SK-N-SH treated with all-trans-retinoic acid at 6 μM for 48 hours (cell line): ENCODE data around the gene DNAI4.

Experiments
- ATAC-seq: fragments of 200-7000 bp; cut with Tn5 transposase; 3 replicates; pipeline ENCODE4 v1.9.1; 2020; ENCODE audit warnings: mild to moderate bottlenecking, moderate library complexity
- ARNTL ChIP-seq: fragments of 450-650 bp; formaldehyde crosslinking; IDR thresholded peaks from 2 replicates; pipeline ENCODE4 v1.5.0; 2020; ENCODE audit warnings: low read depth, mild to moderate bottlenecking, moderate library complexity, borderline replicate concordance
- BACH2 ChIP-seq: fragments of 250-450 bp; sonication (Bioruptor Pico); IDR thresholded peaks from 2 replicates; pipeline ENCODE4 v1.9.0; 2021; ENCODE audit warnings: mild to moderate bottlenecking, borderline replicate concordance
- CSDC2 ChIP-seq: fragments of 250-450 bp; sonication (Bioruptor Pico); IDR thresholded peaks from 2 replicates; pipeline ENCODE4 v1.5.0; 2020; ENCODE audit warnings: mild to moderate bottlenecking, moderate library complexity
- ESRRG ChIP-seq: fragments of 250-450 bp; sonication (Bioruptor Pico); IDR thresholded peaks from 2 replicates; pipeline ENCODE4 v1.6.1; 2021; ENCODE audit warnings: mild to moderate bottlenecking
- GLIS3 ChIP-seq: fragments of 250-450 bp; sonication (Bioruptor Pico); IDR thresholded peaks from 2 replicates; pipeline ENCODE4 v1.5.0; 2020; ENCODE audit warnings: mild to moderate bottlenecking, moderate library complexity
- OSR1 ChIP-seq: fragments of 250-450 bp; sonication (Bioruptor Pico); IDR thresholded peaks from 2 replicates; pipeline ENCODE4 v1.8.0; 2022; ENCODE audit warnings: moderate library complexity, mild to moderate bottlenecking, inconsistent platforms
- RARB ChIP-seq: fragments of 250-450 bp; sonication (Bioruptor Pico); IDR thresholded peaks from 2 replicates; pipeline ENCODE4 v1.8.0; 2021; ENCODE audit warnings: mild to moderate bottlenecking, moderate library complexity
- SNAI2 ChIP-seq: fragments of 250-450 bp; sonication (Bioruptor Pico); IDR thresholded peaks from 2 replicates; pipeline ENCODE4 v1.5.0; 2020; ENCODE audit warnings: mild to moderate bottlenecking, moderate library complexity
- TCF4 ChIP-seq: fragments of 250-450 bp; sonication (Bioruptor Pico); IDR thresholded peaks from 2 replicates; pipeline ENCODE4 v1.8.0; 2021; ENCODE audit warnings: mild to moderate bottlenecking, moderate library complexity, borderline replicate concordance
- TOX ChIP-seq: fragments of 250-450 bp; sonication (Bioruptor Pico); IDR thresholded peaks from 2 replicates; pipeline ENCODE4 v1.8.0; 2021; ENCODE audit warnings: mild to moderate bottlenecking, moderate library complexity, borderline replicate concordance
- ZFP3 ChIP-seq: fragments of 250-450 bp; sonication (Bioruptor Pico); IDR thresholded peaks from 2 replicates; pipeline ENCODE4 v1.5.0; 2020; ENCODE audit warnings: mild to moderate bottlenecking, moderate library complexity
- ZFP30 ChIP-seq: fragments of 450-650 bp; formaldehyde crosslinking; IDR thresholded peaks from 2 replicates; pipeline ENCODE4 v1.5.0; 2022; ENCODE audit warnings: mild to moderate bottlenecking, moderate library complexity
- ZNF70 ChIP-seq: fragments of 450-650 bp; formaldehyde crosslinking; IDR thresholded peaks from 2 replicates; pipeline ENCODE4 v1.5.0; 2020; ENCODE audit warnings: mild to moderate bottlenecking, moderate library complexity
- TF ChIP-seq, protein P1 (sequence below): fragments of 250-450 bp; sonication (Bioruptor Pico); IDR thresholded peaks from 2 replicates; pipeline ENCODE4 v1.5.1; 2020; ENCODE audit warnings: low read depth, mild to moderate bottlenecking, moderate library complexity
- TF ChIP-seq, protein P2 (sequence below): fragments of 250-450 bp; sonication (Bioruptor Pico); IDR thresholded peaks from 2 replicates; pipeline ENCODE4 v1.5.1; 2021; ENCODE audit warnings: mild to moderate bottlenecking, moderate library complexity
- TF ChIP-seq, protein P3 (sequence below): fragments of 250-450 bp; sonication (Bioruptor Pico); IDR thresholded peaks from 2 replicates; pipeline ENCODE4 v1.8.0; 2021; ENCODE audit warnings: low read depth, mild to moderate bottlenecking, moderate library complexity, borderline replicate concordance
- TF ChIP-seq, protein P4 (sequence below): fragments of 250-450 bp; sonication (Bioruptor Pico); IDR thresholded peaks from 2 replicates; pipeline ENCODE4 v1.8.0; 2020; ENCODE audit warnings: mild to moderate bottlenecking, moderate library complexity, borderline replicate concordance
- TF ChIP-seq, protein P5 (sequence below): fragments of 250-450 bp; sonication (Bioruptor Pico); IDR thresholded peaks from 2 replicates; pipeline ENCODE4 v1.5.0; 2020; ENCODE audit warnings: mild to moderate bottlenecking, moderate library complexity

Gene DNAI4

DNA sequence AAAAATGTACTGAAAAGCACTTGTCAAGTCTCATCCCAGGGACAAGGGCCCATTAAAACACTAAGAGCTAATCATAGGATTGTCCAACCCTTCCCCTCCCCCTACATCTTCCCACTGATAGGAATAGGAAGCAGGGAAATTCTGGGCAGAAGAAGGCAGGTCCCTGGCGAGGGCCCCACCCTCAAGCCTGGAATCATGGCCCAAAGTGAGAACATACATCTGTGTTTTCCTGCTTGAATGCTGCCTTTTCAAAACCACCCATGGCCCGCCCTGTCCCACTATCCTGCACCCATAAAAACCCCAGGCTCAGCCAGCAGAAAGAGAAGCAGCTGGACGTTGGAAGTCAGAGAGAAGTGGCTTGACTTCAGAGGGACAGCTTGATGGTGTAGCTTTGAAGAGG is 4.8 kb downstream of the DNAI4 start:
- TF ChIP-seq ZFP30, result no peak
- no peak for TF ChIP-seq CSDC2 (CRISPR knock-in tag)
- TF ChIP-seq, protein P1, sequence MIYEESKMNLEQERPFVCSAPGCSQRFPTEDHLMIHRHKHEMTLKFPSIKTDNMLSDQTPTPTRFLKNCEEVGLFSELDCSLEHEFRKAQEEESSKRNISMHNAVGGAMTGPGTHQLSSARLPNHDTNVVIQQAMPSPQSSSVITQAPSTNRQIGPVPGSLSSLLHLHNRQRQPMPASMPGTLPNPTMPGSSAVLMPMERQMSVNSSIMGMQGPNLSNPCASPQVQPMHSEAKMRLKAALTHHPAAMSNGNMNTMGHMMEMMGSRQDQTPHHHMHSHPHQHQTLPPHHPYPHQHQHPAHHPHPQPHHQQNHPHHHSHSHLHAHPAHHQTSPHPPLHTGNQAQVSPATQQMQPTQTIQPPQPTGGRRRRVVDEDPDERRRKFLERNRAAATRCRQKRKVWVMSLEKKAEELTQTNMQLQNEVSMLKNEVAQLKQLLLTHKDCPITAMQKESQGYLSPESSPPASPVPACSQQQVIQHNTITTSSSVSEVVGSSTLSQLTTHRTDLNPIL (CRISPR knock-in tag), result no peak
- no peak for TF ChIP-seq ZFP3 (CRISPR knock-in tag)
- no peak for TF ChIP-seq RARB (CRISPR knock-in tag)
- no peak for TF ChIP-seq ESRRG (CRISPR knock-in tag)
- TF ChIP-seq, protein P2, sequence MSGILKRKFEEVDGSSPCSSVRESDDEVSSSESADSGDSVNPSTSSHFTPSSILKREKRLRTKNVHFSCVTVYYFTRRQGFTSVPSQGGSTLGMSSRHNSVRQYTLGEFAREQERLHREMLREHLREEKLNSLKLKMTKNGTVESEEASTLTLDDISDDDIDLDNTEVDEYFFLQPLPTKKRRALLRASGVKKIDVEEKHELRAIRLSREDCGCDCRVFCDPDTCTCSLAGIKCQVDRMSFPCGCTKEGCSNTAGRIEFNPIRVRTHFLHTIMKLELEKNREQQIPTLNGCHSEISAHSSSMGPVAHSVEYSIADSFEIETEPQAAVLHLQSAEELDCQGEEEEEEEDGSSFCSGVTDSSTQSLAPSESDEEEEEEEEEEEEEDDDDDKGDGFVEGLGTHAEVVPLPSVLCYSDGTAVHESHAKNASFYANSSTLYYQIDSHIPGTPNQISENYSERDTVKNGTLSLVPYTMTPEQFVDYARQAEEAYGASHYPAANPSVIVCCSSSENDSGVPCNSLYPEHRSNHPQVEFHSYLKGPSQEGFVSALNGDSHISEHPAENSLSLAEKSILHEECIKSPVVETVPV (CRISPR knock-in tag), result no peak
- no peak for ATAC-seq

DNA sequence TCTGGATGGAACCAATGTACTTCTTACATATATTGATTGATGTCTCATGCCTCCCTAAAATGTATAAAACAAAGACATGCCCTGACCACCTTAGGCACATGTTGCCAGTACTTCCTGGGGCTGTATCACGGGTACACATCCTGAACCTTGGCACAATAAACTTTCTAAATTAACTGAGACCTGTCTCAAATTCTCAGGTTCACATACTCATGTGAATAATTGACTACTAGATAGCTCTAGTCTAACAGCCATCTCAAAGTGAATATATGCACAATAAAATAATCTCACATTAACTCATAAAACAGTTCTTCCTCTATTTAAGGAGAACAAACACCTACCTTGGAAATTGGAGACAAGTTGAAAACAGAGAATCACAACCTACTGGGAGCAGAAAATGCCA is 5.6 kb downstream of the DNAI4 start:
- no peak for TF ChIP-seq GLIS3 (CRISPR knock-in tag)
- no peak for TF ChIP-seq BACH2 (CRISPR knock-in tag)
- no peak for TF ChIP-seq OSR1 (CRISPR knock-in tag)
- TF ChIP-seq, protein P1 (CRISPR knock-in tag), result no peak
- no peak for TF ChIP-seq TCF4 (CRISPR knock-in tag)
- TF ChIP-seq ARNTL, result no peak
- TF ChIP-seq, protein P3, sequence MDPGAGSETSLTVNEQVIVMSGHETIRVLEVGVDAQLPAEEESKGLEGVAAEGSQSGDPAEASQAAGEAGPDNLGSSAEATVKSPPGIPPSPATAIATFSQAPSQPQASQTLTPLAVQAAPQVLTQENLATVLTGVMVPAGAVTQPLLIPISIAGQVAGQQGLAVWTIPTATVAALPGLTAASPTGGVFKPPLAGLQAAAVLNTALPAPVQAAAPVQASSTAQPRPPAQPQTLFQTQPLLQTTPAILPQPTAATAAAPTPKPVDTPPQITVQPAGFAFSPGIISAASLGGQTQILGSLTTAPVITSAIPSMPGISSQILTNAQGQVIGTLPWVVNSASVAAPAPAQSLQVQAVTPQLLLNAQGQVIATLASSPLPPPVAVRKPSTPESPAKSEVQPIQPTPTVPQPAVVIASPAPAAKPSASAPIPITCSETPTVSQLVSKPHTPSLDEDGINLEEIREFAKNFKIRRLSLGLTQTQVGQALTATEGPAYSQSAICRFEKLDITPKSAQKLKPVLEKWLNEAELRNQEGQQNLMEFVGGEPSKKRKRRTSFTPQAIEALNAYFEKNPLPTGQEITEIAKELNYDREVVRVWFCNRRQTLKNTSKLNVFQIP, result no peak
- TF ChIP-seq, protein P2 (CRISPR knock-in tag), result no peak
- no peak for TF ChIP-seq ESRRG (CRISPR knock-in tag)
- TF ChIP-seq TOX (CRISPR knock-in tag), result no peak
- TF ChIP-seq SNAI2, result no peak
- TF ChIP-seq, protein P4, sequence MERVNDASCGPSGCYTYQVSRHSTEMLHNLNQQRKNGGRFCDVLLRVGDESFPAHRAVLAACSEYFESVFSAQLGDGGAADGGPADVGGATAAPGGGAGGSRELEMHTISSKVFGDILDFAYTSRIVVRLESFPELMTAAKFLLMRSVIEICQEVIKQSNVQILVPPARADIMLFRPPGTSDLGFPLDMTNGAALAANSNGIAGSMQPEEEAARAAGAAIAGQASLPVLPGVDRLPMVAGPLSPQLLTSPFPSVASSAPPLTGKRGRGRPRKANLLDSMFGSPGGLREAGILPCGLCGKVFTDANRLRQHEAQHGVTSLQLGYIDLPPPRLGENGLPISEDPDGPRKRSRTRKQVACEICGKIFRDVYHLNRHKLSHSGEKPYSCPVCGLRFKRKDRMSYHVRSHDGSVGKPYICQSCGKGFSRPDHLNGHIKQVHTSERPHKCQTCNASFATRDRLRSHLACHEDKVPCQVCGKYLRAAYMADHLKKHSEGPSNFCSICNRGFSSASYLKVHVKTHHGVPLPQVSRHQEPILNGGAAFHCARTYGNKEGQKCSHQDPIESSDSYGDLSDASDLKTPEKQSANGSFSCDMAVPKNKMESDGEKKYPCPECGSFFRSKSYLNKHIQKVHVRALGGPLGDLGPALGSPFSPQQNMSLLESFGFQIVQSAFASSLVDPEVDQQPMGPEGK (CRISPR knock-in tag), result no peak
- TF ChIP-seq, protein P5, sequence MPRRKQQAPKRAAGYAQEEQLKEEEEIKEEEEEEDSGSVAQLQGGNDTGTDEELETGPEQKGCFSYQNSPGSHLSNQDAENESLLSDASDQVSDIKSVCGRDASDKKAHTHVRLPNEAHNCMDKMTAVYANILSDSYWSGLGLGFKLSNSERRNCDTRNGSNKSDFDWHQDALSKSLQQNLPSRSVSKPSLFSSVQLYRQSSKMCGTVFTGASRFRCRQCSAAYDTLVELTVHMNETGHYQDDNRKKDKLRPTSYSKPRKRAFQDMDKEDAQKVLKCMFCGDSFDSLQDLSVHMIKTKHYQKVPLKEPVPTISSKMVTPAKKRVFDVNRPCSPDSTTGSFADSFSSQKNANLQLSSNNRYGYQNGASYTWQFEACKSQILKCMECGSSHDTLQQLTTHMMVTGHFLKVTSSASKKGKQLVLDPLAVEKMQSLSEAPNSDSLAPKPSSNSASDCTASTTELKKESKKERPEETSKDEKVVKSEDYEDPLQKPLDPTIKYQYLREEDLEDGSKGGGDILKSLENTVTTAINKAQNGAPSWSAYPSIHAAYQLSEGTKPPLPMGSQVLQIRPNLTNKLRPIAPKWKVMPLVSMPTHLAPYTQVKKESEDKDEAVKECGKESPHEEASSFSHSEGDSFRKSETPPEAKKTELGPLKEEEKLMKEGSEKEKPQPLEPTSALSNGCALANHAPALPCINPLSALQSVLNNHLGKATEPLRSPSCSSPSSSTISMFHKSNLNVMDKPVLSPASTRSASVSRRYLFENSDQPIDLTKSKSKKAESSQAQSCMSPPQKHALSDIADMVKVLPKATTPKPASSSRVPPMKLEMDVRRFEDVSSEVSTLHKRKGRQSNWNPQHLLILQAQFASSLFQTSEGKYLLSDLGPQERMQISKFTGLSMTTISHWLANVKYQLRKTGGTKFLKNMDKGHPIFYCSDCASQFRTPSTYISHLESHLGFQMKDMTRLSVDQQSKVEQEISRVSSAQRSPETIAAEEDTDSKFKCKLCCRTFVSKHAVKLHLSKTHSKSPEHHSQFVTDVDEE (CRISPR knock-in tag), result no peak
- no peak for TF ChIP-seq ZFP30
- no peak for TF ChIP-seq ZFP3 (CRISPR knock-in tag)
- TF ChIP-seq ZNF70 (CRISPR knock-in tag), result no peak
- no peak for TF ChIP-seq RARB (CRISPR knock-in tag)
- TF ChIP-seq CSDC2 (CRISPR knock-in tag), result no peak
- no peak for ATAC-seq
